Endometrium (tissue), 2 donors: ENCODE results near the gene ZNF267.
"Not testable (repeated sequence)": the region's sequence is repeated elsewhere in the genome, so short reads cannot be mapped to it uniquely, and the experiment has no call there.

Experiments
- FAIRE-seq: peaks from 2 replicates; lab custom pipeline; 2012; peaks lifted over from hg19 to GRCh38; lab: Jason Lieb, UNC
- donor health status: control.
- donor health status: control.

Gene ZNF267

GRCh38 chr16:31873556-31874365 lies at the start of gene ZNF267:
TSS of gene ZNF267 (plus strand) at chr16:31873807. CDS start at chr16:31873967, 160 bp downstream.
- FAIRE-seq, result peak; percentile 92

DNA sequence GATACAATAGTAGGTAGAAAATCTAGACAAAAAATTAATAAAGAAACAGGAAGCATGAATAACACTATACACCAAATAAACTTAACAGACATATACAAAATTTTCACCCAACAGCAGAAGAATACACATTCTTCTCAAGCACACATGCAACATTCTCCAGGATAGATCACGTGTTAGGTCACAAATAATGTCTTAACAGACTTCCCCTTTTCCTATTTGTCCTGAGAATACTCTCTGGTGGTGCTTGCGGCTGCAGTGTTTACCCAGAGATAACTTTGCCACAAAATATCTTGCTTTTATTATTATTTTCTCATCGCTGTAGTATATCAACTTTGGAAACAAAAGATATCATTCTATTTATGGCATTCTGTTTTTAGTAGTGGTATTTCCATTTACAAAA lies 40.6 kb upstream of the ZNF267 start:
- no peak for FAIRE-seq

- FAIRE-seq, result not testable (repeated sequence)
Measured at GRCh38 chr16:31836396-31836795, 37.2 kb upstream of the ZNF267 start.

- FAIRE-seq, result no peak
Measured at GRCh38 chr16:31842864-31843263, 30.7 kb upstream of the ZNF267 start.

DNA sequence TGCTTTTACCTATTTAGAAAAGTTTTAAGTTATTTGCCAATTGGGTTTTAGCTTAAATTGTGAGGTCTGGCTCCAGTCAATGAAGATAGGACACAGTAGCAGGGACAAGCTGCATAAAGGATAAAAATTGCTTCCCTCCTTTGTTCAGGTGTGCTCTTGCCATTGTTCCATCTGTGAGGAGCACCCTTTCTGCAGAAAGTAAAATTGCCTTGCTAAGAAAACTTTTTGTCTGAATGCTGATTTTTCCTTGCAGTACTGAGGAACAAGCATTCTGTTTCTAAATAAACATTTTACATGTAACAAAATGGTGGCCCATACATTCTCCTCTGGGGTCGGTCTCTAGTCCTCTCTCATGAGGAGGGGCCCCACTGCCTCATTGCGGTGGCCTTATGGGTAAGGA lies 25.0 kb upstream of the ZNF267 start:
- FAIRE-seq, result not testable (repeated sequence)

DNA sequence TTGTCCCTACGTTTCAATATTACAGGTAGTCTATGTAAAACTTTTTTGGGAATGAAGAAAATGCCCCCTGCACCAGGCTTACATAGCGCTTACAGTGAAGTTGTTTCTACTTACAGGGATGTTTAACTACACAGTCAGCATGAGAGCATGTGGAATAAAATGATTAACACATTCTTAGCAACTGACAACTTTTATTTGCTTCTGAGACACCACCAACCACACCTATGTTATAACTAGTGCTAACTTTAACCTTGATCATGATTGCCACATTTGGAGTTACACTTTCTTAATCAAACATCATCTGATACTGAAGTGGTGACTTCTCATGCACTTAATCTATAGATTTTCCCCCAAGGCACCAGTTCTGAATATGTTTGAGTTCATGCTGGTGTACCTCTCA lies 20.3 kb upstream of the ZNF267 start:
- FAIRE-seq, result no peak

DNA sequence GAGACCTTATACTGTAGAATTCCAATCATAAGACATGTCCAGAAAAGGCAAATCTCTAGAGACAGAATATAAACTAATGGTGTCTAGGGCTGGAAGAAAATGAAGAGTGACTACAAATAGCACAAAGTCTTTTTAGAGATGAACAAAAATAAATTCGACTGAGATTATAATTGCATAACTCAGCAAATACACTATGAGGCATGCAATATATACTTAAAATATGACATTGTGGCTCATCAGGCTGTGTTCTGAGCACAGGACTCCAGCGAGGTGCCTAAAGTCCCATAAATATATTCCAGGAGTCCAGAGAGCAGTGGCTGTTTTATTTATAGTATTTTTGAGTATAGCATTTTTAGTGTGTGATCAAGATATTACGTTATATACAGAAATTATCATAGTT lies 13.1 kb upstream of the ZNF267 start:
- no peak for FAIRE-seq

DNA sequence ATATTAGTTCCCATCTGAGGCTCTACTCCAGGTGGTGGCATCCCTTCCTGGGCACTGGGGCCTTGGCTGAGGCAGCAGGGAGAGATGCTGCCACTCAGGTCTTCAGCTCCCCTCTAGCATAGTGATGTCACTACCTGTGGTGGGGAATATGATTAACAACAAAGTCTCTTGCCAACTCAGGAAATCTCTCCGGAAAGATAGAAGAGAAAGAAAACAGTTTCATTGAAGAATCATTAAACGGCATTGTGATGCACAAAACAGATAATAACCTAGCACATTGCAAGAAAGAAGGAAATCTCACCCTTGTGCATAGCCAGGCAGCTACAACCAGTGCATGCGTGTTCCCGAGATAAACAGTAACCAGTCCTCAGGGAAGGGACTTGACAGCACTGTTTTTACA lies 12.2 kb upstream of the ZNF267 start:
- no peak for FAIRE-seq

DNA sequence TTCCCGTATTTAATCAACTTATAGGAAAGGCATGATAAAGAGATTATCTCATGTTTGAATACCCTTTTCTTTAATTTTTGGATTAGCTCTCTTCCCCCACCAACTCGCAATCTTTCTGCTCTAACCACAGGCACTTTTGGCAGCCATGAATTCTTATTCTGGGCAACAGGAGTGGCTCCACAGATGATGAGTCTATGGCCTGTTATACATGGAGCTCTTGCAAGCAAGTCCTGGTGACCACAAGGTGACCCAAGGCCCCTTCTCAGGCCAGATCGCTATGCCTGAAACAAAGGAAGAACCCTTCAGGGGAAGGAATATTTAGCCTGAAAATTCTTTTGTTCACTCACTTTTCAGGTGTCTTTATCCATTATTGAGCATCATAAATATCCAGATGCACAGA lies 10.8 kb upstream of the ZNF267 start:
- no peak for FAIRE-seq

DNA sequence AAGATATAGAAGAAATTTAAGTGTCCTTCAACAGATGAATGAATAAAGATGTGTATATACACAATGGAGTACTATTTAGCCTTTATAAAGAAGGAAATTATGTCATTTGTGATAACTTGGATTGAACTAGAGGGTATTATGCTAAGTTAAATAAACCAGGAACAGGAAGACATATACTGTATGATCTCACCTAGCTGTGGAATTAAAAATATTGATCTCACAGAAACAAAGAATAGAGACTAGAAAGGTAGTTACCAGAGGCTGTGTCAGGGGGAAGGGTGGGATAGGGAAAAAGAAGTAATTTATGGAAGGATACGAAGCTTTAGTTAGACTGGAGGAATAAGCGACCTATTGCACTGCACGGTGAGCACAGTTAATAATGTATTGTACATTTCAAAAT lies 5.4 kb upstream of the ZNF267 start:
- FAIRE-seq, result no peak

GRCh38 chr16:31868691-31869167 lies 4.9 kb upstream of the ZNF267 start:
- peak; percentile 72 for FAIRE-seq

DNA sequence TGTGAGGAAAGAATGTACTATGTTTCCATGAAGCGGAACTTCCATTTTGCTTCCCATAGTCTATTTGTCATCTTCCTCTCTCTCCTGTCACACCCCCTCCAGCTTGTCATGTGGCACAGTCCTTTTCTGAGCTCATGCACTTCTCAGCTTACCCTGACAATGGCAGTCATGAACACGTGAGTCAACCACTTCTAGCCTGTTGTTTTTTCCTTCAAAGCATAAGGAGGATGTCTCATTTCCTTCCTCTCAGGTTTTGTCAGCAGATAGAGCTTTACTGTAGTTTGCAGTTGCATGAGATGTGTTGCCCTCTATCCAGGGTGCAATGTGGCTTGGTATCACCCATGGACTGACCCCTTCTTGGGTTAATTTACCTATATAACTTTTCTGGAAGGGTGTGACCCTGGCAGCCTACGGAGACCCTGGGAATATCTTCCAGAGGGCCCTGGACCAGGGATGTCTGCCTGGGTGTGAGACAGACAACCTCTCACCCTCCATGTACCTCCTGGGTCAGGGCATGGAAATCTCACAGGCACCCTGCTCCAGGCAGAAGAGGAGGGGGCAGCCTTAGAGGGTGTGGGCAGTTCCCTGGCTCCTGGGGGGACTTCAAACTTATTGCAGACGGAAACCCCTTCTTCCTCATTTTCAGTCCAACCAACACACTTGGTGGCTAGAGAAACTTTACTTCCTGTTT lies 4.0 kb upstream of the ZNF267 start:
- no peak for FAIRE-seq

- no peak for FAIRE-seq
Measured at GRCh38 chr16:31870809-31871208, 2.8 kb upstream of the ZNF267 start.

DNA sequence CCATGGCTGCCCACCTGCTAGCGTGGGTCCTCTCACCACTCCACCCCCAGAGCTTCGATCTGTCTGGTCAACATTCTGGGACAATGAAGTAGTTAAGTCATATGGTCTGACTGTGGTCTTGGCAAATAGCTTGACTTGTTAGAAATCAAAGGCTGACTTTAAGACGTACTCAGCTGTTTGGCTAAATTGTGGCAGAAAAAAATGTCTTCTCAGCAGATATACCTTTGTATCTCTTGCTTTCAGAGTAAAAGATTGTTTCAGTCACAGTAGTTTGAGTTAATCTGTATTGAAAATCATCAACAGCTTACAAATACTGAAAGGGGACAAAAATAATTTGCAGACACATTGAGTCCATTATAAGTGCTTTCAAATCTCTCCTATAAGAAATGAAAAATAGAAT lies 2.1 kb upstream of the ZNF267 start:
- FAIRE-seq, result no peak

DNA sequence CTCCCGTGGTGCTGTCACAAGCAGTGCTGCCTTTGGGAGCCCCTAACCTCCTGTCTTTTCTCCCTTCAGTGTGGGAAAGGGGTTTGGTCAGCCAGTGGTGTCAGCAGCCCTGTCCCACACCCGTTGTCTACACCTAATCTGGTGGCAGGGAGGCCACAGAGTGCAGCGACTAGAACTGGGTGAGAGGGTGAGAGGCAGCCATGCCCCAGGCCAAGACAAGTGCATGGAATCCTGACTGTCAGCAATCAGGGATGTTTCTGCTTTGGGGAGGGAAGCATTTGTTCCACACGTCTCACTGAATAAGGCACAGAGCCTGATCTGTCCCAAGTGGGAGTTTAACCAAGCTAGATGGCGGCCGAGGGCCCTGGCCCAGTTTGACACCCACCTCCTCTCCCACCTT lies 1.4 kb upstream of the ZNF267 start:
- no peak for FAIRE-seq

GRCh38 chr16:31874366-31875111 lies 932 bp downstream of the ZNF267 start:
- no peak for FAIRE-seq

- FAIRE-seq, result no peak
Measured at GRCh38 chr16:31875112-31875803, 1.7 kb downstream of the ZNF267 start.

DNA sequence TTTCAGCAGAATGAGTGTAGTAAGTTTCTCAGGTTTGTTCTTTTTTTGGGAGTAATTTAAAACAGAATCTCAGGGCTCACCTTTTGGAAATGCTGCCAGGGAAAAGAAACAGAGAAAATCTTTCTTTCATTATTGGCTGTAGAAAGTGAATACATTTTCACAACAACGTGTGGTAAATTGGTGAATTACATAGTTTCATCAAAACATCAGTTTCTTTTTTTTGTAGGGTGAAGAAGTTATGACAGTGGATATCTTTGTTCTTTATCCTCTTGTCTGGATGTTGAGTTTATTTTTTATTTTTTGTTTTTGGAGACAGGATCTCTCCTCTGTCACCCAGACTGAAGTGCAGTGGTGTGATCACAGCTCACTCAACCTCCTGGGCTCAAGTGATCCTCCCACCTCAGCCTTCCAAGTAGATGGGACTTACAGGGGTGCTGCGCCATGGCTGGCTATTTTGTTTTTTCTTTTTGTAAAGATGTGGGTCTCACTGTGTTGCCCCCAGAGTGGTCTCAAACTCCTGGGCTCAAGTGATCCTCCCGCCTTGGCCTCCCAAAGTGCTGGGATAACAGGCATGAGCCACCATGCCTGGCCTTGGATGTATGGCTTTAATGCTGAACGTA lies 2.4 kb downstream of the ZNF267 start:
- no peak for FAIRE-seq

DNA sequence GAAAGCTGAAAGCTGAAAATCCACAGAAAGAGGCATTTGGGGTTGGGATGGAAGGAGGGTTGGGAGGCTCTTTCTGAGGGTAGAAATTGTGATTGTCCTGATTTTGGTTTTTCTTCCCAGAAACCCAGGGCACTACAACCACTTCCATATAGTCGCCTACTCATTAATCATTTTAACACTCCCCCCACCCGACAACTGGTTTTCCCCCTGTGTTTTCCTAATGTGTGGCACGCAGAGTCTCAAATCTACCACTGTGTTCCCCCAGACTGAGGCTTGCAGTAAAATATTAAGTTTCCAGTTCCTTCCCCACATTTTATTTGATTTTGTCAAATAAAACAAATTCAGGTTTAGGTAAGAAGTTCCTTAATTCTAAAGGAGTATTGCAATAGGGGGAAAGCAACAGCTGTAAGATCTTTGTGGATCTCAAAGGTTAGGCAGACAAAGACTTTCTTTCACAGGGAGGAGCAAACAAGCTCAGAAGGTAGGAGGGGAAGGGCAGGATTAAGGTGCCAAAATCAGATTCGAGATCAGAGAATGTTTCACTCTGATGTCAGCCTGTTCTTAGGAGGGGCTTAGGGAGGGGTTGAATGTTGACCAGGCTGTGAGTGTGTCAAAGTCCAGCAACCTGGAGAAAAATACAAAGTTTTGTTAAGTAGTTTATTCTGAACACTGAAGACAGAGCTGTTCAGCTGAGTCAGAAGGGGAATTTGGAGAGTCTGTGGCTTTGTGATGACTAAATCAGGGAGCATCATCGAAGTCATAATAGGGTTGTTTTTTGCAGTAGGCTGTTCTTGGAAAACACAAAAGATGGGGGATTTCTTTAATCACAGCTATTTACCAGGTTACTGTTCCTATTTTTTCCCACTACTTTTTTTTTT lies 3.6 kb downstream of the ZNF267 start:
- no peak for FAIRE-seq

DNA sequence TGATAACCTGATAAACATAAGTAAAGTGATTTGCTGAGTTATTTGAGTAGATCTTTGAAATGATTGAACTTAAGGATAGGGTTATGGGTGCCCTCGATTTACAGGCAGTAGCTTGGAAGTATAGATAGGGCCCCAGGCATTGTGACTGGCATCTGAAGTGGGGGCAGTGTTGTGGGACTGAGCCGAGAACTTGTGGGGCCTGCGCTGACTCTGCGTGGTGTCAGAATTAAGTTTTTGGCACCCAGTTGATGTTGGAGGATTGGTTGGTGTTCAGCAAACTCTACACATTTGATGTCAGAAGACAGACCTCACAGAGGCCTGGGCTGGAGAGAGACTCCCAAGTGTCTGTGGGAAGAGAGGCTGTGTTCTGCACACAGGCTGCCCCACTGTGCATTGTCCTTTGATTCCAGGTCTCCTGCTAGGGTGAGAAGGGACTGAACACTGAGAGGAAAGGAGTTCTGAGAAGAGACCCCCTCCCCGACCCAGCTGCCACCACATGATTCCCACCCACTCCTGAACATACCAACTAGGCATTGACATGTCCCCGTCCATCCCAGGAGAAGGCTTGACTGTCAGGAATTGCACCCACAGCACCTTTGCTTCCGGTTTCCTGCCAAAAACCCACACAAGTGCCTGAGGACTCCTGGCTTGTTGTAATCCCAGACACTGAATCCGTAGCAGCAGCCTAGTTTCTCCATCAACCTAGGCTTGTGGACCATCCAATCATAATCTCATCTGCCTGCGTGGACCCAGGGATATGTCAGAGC lies 4.5 kb downstream of the ZNF267 start:
- no peak for FAIRE-seq
